ENCODE data around the gene CTSW.
A peak's percentile ranks its signal among the peaks of the same experiment; 100 is the strongest.
"Not testable (repeated sequence)": the region's sequence is repeated elsewhere in the genome, so short reads cannot be mapped to it uniquely, and the experiment has no call there.

Gene CTSW, protein sequence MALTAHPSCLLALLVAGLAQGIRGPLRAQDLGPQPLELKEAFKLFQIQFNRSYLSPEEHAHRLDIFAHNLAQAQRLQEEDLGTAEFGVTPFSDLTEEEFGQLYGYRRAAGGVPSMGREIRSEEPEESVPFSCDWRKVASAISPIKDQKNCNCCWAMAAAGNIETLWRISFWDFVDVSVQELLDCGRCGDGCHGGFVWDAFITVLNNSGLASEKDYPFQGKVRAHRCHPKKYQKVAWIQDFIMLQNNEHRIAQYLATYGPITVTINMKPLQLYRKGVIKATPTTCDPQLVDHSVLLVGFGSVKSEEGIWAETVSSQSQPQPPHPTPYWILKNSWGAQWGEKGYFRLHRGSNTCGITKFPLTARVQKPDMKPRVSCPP

DNA sequence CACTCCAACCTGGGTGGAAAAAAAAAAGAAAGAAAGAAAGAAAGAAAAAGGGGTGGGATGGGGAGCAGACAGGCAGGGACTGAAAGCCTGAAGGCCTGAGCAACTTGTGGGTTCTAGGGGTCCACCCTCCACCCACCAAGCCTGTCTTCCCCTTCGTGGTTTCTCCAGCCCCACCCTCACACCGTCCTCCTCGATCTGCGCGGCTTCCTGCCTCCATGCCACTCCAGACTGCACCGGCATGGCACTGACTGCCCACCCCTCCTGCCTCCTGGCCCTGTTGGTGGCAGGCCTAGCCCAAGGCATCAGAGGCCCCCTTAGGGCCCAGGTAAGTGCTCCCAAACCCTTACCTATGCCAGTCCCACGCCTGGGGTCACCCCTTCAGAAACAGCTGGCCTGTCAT, at the start of gene CTSW:
Gene CTSW, plus strand, starts transcription at position 221 of the 400 bp plus-strand sequence. Its CDS starts 18 bp downstream, at position 239.
- H3K27ac ChIP-seq: peak within 1 kb of the TSS; percentile 46
- DNase-seq (ENCODE audit: low spot score): no peak
- no peak for TF ChIP-seq CTCF (conservative IDR thresholded peaks at IDR 0.05; ENCODE audit: low read depth)
- ChIA-PET POLR2A (ENCODE audit: low non-redundant PET) (no interaction called here), CTCF (interaction anchor here (0.6 kb wide), 1 partner anchor 156 kb away, joined by 3 read pairs; no protein-coding TSS in a partner anchor)

- CTCF ChIA-PET; DNase-seq (ENCODE audit: low spot score); H3K27ac ChIP-seq: not testable (repeated sequence)
- POLR2A ChIA-PET (ENCODE audit: low non-redundant PET): interaction anchor here (0.8 kb wide), 1 partner anchor 26 kb away, joined by 4 read pairs; no protein-coding TSS in a partner anchor
These were observed 47.4 kb upstream of the CTSW start for GRCh38 chr11:65832231-65832630.

DNA sequence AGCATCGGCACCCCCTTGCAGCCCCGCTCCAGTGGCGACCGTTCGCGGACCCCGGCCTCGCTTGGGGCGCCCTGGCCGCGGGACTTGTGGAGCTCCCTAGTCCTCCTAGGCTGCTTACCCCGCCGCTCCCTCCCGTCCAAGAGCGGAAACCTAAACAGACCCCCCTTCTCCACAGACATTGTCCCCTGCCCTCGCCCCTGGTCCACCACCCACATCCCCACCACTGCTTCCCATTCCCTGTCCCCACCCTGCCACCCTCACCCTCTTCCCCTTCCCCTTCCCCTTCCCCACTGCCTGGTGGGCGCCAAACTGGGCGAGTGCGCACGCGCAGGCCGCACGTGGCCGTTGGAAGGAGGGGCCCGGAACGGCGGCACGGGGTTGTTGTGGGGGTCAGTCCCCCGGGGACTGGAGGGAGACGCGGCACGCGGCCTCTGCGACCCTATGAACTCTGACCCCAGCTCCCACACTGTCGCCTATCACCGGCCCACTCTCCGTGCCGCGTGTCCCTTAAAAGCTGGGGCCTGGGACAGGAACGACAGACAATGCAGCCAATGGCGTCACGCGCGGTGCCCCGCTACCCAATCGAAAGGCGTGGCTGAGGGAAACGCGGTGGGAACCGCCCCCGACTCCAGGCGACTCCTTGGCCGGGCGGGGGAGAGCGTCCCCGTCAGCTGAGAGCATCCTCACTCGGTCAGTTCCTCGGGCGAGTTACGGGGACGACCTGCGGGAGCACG, 46.2 kb upstream of the CTSW start, which contains the start of gene SNX32:
Gene SNX32, plus strand, starts transcription at position 667 of the 734 bp plus-strand sequence. CDS start 103 bp downstream, outside the sequence.
- ChIA-PET POLR2A (ENCODE audit: low non-redundant PET) (interaction anchor here (0.6 kb wide), 2 partner anchors 17 to 66 kb away, joined by 3 read pairs; no protein-coding TSS in a partner anchor), CTCF (interaction anchor here (0.6 to 0.7 kb wide), 2 partner anchors 122 to 1150 kb away, joined by 3 read pairs; no protein-coding TSS in a partner anchor)
- no peak within 1 kb of the TSS for H3K27ac ChIP-seq
- peak; percentile 92 for DNase-seq (ENCODE audit: low spot score)
- TF ChIP-seq CTCF (conservative IDR thresholded peaks at IDR 0.05; ENCODE audit: low read depth): no peak

- TF ChIP-seq CTCF (conservative IDR thresholded peaks at IDR 0.05; ENCODE audit: low read depth): no peak
- POLR2A ChIA-PET (ENCODE audit: low non-redundant PET): interaction anchor here (0.6 kb wide), 1 partner anchor 16 kb away, joined by 3 read pairs; no protein-coding TSS in a partner anchor
- no peak for DNase-seq (ENCODE audit: low spot score)
- CTCF ChIA-PET: no interaction called here
- H3K27ac ChIP-seq: no peak overlapping the region
These were observed 45.4 kb upstream of the CTSW start for GRCh38 chr11:65834202-65834601.

DNA sequence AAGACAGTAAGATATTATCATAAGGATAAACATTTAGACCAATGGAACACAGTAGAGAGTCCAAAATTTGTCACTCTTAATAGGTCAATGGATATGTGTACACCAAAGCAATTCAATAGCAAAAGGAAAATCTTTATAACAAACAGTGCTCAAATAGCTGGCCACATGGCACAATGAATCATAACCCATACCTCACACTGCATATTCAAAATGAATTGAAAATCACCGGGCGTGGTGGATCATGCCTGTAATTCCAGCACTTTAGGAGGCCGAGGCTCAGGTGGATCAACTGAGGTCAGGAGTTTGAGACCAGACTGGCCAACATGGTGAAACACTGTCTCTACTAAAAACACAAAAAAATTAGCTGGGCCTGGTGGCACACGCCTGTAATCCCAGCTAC, 37.5 kb upstream of the CTSW start:
- no peak for DNase-seq (ENCODE audit: low spot score)
- no peak for TF ChIP-seq CTCF (conservative IDR thresholded peaks at IDR 0.05; ENCODE audit: low read depth)
- no peak overlapping the region for H3K27ac ChIP-seq
- POLR2A ChIA-PET (ENCODE audit: low non-redundant PET): no interaction called here
- CTCF ChIA-PET: no interaction called here

- DNase-seq (ENCODE audit: low spot score): no peak
- ChIA-PET POLR2A (ENCODE audit: low non-redundant PET) (no interaction called here), CTCF (no interaction called here)
- no peak overlapping the region for H3K27ac ChIP-seq
- TF ChIP-seq CTCF (conservative IDR thresholded peaks at IDR 0.05; ENCODE audit: low read depth): no peak
These were observed 35.8 kb upstream of the CTSW start for GRCh38 chr11:65843811-65844210.

Measured in RWPE1 (cell line).